HepG2 (cell line): ENCODE results near the gene OSBPL8. TPM values are rescaled to one million over a fixed set of nuclear protein-coding genes. Genes with fewer than 3 reads are reported as not detected.

Experiments used
- ADNP ChIP-seq: sonication (generic); formaldehyde crosslinking; IDR thresholded peaks from 2 replicates; pipeline ENCODE4 v1.4.0; 2020; ENCODE audit warnings: missing genetic modification reagents
- BRD4 ChIP-seq: sonication (generic); formaldehyde crosslinking; IDR thresholded peaks from 2 replicates; pipeline ENCODE4 v1.4.0; 2020; ENCODE audit warnings: missing genetic modification reagents
- FLYWCH1 ChIP-seq: sonication (generic); formaldehyde crosslinking; IDR thresholded peaks from 2 replicates; pipeline ENCODE4 v1.8.1; 2023; ENCODE audit warnings: mild to moderate bottlenecking, missing genetic modification reagents
- MED8 ChIP-seq: sonication (generic); formaldehyde crosslinking; IDR thresholded peaks from 2 replicates; pipeline ENCODE4 v1.8.1; 2023; ENCODE audit warnings: mild to moderate bottlenecking, missing genetic modification reagents; ENCODE audit not compliant: insufficient replicate concordance
- SNAPC4 ChIP-seq: sonication (generic); formaldehyde crosslinking; IDR thresholded peaks from 2 replicates; pipeline ENCODE4 v1.4.0; 2020; ENCODE audit warnings: mild to moderate bottlenecking, missing genetic modification reagents
- STAT6 ChIP-seq: sonication (generic); formaldehyde crosslinking; IDR thresholded peaks from 2 replicates; pipeline ENCODE4 v1.4.0; 2020; ENCODE audit warnings: missing genetic modification reagents, mild to moderate bottlenecking, borderline replicate concordance
- ZNF331 ChIP-seq: sonication (generic); formaldehyde crosslinking; IDR thresholded peaks from 2 replicates; pipeline ENCODE4 v1.4.0; 2020; ENCODE audit warnings: missing genetic modification reagents
- ZNF407 ChIP-seq: sonication (generic); formaldehyde crosslinking; IDR thresholded peaks from one replicate; pipeline ENCODE4 v1.5.1; 2020; ENCODE audit warnings: mild to moderate bottlenecking, missing genetic modification reagents; ENCODE audit errors: not compliant biosample characterization
- ZNF660 ChIP-seq: sonication (generic); formaldehyde crosslinking; IDR thresholded peaks from 2 replicates; pipeline ENCODE4 v1.5.1; 2020; ENCODE audit warnings: mild to moderate bottlenecking, low read depth, missing genetic modification reagents, borderline replicate concordance
- ZSCAN5A ChIP-seq: sonication (generic); formaldehyde crosslinking; IDR thresholded peaks from 2 replicates; pipeline ENCODE4 v1.8.0; 2022; ENCODE audit warnings: mild to moderate bottlenecking, missing genetic modification reagents, borderline replicate concordance
- polyA plus RNA-seq, 8 experiments: library from polyadenylated mRNA; depleted of rRNA in 3 of 8; stranded (reverse) in 7 of 8; unstranded in 1 of 8; fragments of >200 nt; fragmentation: Illumina TruSeq in 4 of 8; extraction: Trizol in 4 of 8; gene quantifications; 2 replicates each; pipeline versions ENCODE4 v1.2.1 to v1.2.3, GENCODE V29; 2011 to 2016; ENCODE audit warnings: low read depth in 4 of 8, missing spikeins in 1 of 8, mixed read lengths in 1 of 8; ENCODE audit not compliant: insufficient read depth in 1 of 8
- total RNA-seq, 5 experiments: library from RNA; depleted of rRNA; stranded (reverse); fragments of >200 nt; fragmentation: Illumina TruSeq; extraction: Trizol; gene quantifications; 2 replicates each; pipeline ENCODE4 v1.2.3, GENCODE V29; 2016; ENCODE audit warnings: low read depth in 1 of 5

OSBPL8 gene
- total and polyA plus RNA-seq, 2 of the 13 experiments (the other 11 are each of a cell fraction or from before 2014, with no cell fraction given) = 11.0 to 33.9 TPM

- TF ChIP-seq SNAPC4 (CRISPR knock-in tag) = peak; percentile 47; the same call in 1 of the 2 replicates
- no peak for TF ChIP-seq ZNF407 (CRISPR knock-in tag)
- TF ChIP-seq ADNP (CRISPR knock-in tag) = no peak
- TF ChIP-seq BRD4 (CRISPR knock-in tag) = peak; percentile 60
- no peak for TF ChIP-seq FLYWCH1
- no peak; the same call in 1 of the 2 replicates for TF ChIP-seq STAT6
- TF ChIP-seq ZNF660 (CRISPR knock-in tag) = no peak
- TF ChIP-seq MED8 (CRISPR knock-in tag) = peak; percentile 70
- no peak for TF ChIP-seq ZNF331
- no peak for TF ChIP-seq ZSCAN5A
These were observed 211.3 kb downstream of the OSBPL8 start, which contains the start of gene BBS10 (continued) for GRCh38 chr12:76348079-76348901.
